Measurements from ENCODE around the gene ACOXL.

The ACOXL gene

DNA sequence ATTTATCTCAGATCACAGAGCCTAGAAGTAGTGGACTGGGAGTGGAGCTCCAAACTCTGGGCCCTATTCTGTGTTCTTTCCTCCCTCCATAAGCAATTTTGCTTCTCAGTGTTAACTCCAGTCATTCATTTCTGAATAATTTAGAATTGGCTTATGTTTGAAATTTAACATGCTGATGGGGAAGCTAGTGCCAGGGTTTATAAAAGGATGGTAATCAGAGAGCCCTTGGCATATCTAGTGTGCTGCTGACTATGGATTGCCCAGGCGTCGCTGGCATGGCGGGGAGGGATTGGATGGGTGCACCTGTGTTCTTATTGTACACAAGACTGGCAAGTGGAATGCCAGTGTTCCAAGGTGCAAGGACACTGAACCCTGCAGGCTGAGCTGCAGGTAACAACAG lies 177.1 kb downstream of the ACOXL start:
- no peak overlapping the region for H3K27ac Mint-ChIP-seq
- DNase-seq = no peak
- H3K27me3 Mint-ChIP-seq = peaks cover 49% of the 10 kb centered on the region
- H3K4me3 Mint-ChIP-seq = no peak overlapping the region
- H3K4me1 Mint-ChIP-seq (ENCODE audit: low read depth) = peaks cover 11% of the 10 kb centered on the region
- peaks cover 25% of the 10 kb centered on the region for H3K9me3 Mint-ChIP-seq
- no peaks in the 10 kb centered on the region for H3K36me3 Mint-ChIP-seq (ENCODE audit: low read depth)

DNA sequence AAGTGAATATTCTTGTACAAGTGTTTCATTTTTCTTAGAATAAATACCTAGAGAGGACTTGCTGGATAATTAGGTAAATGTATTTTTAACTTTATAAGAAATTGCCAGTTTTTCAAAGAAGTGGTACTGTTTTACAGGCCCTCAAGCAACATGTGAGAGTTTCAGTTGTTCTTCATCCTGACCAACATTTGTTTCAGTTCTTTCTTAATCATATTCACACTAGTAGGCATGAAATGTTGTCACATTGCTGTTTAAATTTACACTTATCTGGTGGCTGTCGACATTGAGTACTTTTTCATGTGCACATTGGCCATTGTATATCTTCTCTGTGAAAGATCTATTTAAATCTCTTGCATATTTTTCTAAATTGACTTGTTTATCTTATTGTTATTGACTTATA lies 178.1 kb downstream of the ACOXL start:
- Mint-ChIP-seq H3K4me3 (no peak overlapping the region), H3K36me3 (ENCODE audit: low read depth) (no peaks in the 10 kb centered on the region), H3K27me3 (peaks cover 46% of the 10 kb centered on the region), H3K9me3 (peaks cover 25% of the 10 kb centered on the region), H3K27ac (no peak overlapping the region), H3K4me1 (ENCODE audit: low read depth) (peaks cover 8% of the 10 kb centered on the region)
- no peak for DNase-seq

DNA sequence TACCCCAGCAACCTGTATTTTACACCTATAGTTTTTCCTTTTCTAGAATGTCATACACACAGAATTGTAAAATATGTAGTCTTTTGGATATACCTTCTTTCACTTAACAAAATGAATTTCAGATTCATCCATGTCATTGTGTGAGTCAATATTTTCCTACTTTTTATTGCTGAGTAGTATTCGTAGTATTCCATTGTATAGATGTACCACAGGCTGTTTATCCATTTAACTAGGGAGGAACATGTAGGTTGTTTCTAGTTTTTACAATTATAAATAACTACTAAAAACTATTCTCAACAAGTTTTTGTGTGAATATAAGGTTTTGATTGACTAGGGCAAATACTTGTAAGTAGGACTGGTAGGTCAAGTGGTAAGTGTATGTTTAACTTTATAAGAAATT lies 187.4 kb downstream of the ACOXL start:
- Mint-ChIP-seq H3K27ac (no peak overlapping the region), H3K4me1 (ENCODE audit: low read depth) (no peaks in the 10 kb centered on the region), H3K4me3 (no peak overlapping the region), H3K27me3 (peaks cover 32% of the 10 kb centered on the region), H3K36me3 (ENCODE audit: low read depth) (no peaks in the 10 kb centered on the region), H3K9me3 (peaks cover 9% of the 10 kb centered on the region)
- DNase-seq = no peak

DNA sequence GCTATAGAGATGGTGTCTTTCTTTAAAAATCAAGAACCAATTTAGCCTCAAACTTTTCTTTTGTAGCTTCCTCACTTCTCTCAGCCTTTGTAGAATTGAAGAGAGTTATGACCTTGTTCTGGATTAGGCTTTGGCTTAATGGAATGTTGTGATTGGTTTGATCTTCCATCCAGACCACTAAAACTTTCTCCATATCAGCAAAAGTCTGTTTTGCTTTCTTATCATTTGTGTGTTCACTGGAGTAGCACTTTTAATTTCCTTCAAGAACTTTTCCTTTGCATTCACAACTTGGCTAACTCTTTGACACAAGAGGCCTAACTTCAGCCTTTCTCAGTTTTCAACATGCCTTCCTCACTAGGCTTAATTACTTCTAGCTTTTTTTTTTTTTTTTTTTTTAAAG lies 193.1 kb downstream of the ACOXL start:
- no peak for DNase-seq
- H3K27ac Mint-ChIP-seq = no peak overlapping the region
- H3K4me3 Mint-ChIP-seq = no peak overlapping the region
- H3K27me3 Mint-ChIP-seq = peaks cover 4% of the 10 kb centered on the region
- no peaks in the 10 kb centered on the region for H3K36me3 Mint-ChIP-seq (ENCODE audit: low read depth)
- H3K4me1 Mint-ChIP-seq (ENCODE audit: low read depth) = peaks cover 5% of the 10 kb centered on the region
- H3K9me3 Mint-ChIP-seq = peaks cover 24% of the 10 kb centered on the region

DNA sequence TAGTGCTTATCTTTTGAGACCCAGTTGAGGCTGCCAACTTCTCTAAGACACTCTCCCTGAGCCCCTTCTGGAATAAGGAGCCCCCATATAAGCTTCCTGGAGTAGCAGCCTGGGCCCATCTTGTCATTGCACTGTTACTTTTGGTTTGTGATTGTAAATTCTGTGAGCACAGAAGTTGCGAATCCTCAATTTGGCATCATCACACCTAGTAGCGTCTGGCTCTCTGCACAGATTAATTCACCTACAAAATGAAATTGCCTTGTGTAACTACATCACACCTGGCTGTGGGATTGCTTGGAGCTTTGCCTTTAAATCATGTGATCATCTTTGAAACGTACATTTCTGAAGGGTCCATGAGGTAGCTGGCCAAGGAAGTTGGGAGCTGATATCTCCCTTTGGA lies 195.2 kb downstream of the ACOXL start:
- H3K9me3 Mint-ChIP-seq = peaks cover 31% of the 10 kb centered on the region
- no peak for DNase-seq
- H3K4me1 Mint-ChIP-seq (ENCODE audit: low read depth) = peaks cover 5% of the 10 kb centered on the region
- H3K36me3 Mint-ChIP-seq (ENCODE audit: low read depth) = no peaks in the 10 kb centered on the region
- H3K27ac Mint-ChIP-seq = no peak overlapping the region
- H3K4me3 Mint-ChIP-seq = no peak overlapping the region
- peaks cover 4% of the 10 kb centered on the region for H3K27me3 Mint-ChIP-seq

DNA sequence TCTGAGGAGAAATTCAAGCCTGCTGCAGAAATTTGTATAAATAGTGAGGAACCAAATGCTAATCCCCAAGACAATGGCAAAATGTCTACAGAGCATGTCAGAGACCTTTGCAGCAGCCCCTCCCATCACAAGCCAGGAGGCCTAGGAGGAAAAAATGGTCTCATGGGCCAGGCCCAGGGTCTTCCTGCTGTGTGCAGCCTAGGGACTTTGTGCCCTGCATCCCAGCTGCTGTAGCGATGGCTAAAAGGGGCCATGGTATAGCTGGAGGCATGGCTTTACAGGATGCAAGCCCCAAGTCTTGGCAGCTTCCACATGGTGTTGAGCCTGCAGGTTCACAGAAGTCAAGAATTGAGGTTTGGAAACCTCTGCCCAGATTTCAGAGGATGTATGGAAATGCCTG lies 197.2 kb downstream of the ACOXL start:
- Mint-ChIP-seq H3K27ac (no peak overlapping the region), H3K4me1 (ENCODE audit: low read depth) (peaks cover 5% of the 10 kb centered on the region), H3K27me3 (no peaks in the 10 kb centered on the region), H3K9me3 (peaks cover 31% of the 10 kb centered on the region), H3K36me3 (ENCODE audit: low read depth) (no peaks in the 10 kb centered on the region), H3K4me3 (no peak overlapping the region)
- DNase-seq = no peak

DNA sequence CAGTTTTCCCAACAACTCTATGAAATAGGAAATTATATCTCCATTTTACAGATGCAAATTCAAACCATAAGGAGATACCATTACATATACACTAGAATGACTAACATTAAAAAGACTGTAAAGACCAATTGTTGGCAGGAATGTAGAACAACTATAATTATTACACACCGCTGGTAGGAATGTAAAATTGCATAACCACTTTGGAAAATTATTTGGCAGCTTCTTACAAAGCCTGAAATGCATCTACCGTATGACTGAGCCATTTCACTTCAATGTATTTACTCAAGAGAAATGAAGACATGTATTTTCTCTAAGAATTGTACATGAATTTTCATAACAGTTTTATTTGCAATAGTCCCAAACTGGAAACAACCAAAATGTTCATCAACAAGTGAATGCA lies 199.3 kb downstream of the ACOXL start:
- H3K9me3 Mint-ChIP-seq = peaks cover 29% of the 10 kb centered on the region
- no peaks in the 10 kb centered on the region for H3K27me3 Mint-ChIP-seq
- DNase-seq = no peak

DNA sequence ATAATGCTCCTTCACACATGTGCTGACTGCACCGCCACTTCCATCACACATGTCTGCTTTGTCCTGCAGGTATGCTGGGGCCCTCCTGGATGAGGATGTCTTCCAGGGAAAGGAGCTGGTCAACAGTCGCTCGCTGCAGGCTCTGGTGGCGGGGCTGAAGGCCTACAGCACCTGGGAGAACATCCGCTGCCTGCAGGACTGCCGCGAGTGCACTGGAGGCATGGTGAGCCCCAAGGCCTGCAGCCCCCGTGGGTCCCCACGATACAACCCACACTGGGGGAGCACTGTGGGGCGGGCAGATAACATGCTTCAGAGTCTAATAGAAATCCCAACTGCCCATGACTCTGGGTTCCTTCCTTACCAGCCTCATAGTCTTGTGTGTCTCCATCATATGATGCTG lies 201.0 kb downstream of the ACOXL start:
- no peak for DNase-seq
- Mint-ChIP-seq H3K4me1 (ENCODE audit: low read depth) (no peaks in the 10 kb centered on the region), H3K27me3 (no peaks in the 10 kb centered on the region), H3K9me3 (peaks cover 26% of the 10 kb centered on the region), H3K36me3 (ENCODE audit: low read depth) (no peaks in the 10 kb centered on the region), H3K4me3 (no peak overlapping the region), H3K27ac (no peak overlapping the region)

More for the DNA sequence above, 199.3 kb downstream of the ACOXL start:
- H3K4me1 Mint-ChIP-seq (ENCODE audit: low read depth) = peaks cover 4% of the 10 kb centered on the region
- no peaks in the 10 kb centered on the region for H3K36me3 Mint-ChIP-seq (ENCODE audit: low read depth)
- H3K27ac Mint-ChIP-seq = no peak overlapping the region
- no peak overlapping the region for H3K4me3 Mint-ChIP-seq

DNA sequence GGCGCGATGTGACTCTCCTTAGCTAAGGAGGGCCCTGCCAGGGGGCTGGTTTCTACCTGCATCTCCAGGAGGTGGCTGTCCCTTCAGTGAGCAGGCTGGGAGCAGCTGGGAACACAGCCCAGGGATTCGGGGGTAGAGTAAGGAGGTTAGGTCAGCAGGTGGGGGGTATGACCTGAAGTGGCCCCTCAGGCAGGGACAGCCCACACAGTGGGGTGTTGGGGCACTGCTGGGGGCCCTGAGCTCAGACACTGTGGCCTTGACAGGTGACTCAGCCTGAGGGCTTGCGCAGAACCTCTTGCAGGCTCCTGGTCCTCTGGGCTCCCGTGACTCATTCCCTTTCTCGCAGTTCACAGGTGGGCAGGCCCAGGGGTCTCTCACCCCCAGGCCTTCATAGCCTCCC lies 202.6 kb downstream of the ACOXL start:
- H3K27me3 Mint-ChIP-seq = no peaks in the 10 kb centered on the region

DNA sequence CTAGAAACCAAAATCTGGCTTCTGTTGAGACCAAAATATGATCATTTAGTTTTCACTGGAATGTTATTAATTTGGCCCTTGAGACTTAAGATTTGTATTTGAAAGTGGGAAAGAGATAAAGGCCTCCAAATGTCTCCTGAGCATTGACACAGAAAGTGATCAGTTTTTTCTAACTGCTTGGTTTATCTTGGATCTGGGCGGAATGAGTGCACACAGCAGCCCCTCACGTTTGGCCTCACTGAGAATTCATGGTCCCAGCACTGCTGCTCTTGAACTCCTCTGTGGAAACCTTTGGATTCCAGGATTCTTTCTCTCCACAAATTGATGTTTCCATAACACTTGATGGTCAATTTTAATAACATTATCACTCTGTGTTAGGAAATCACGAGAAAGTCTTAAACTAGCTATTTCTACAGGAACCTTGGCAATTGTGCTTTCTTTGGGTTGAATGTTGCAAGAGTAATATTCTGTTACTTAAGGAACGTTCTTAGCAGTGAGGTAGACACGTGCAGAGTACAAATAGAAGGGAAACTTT lies 208.1 kb downstream of the ACOXL start:
- H3K4me1 Mint-ChIP-seq (ENCODE audit: low read depth) = no peaks in the 10 kb centered on the region
- H3K27ac Mint-ChIP-seq = no peak overlapping the region
- H3K9me3 Mint-ChIP-seq = no peaks in the 10 kb centered on the region
- no peak for DNase-seq
- no peaks in the 10 kb centered on the region for H3K27me3 Mint-ChIP-seq
- H3K36me3 Mint-ChIP-seq (ENCODE audit: low read depth) = no peaks in the 10 kb centered on the region
- H3K4me3 Mint-ChIP-seq = no peak overlapping the region

More for the DNA sequence above, 202.6 kb downstream of the ACOXL start:
- DNase-seq = no peak
- Mint-ChIP-seq H3K27ac (no peak overlapping the region), H3K36me3 (ENCODE audit: low read depth) (no peaks in the 10 kb centered on the region), H3K9me3 (peaks cover 12% of the 10 kb centered on the region), H3K4me1 (ENCODE audit: low read depth) (no peaks in the 10 kb centered on the region), H3K4me3 (no peak overlapping the region)

DNA sequence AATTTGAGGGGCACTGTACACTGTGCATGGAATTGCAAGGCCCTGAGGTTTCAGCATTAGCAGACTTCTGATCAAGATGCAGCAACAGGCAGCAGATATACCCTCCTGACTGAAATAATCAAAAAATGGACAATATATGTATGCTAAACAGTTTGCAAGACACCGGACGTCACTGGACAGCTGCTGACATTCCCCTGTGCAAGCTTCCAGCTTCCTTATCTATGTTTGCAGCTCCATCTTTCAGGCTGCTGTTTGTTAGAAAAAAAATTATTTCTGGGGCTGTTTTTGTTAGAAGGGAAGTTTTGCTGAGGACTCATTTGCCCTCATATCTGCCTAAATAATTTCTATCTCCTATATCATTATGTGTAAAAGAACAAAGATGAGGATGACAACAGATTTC lies 208.9 kb downstream of the ACOXL start:
- DNase-seq = no peak
- Mint-ChIP-seq H3K4me1 (ENCODE audit: low read depth) (no peaks in the 10 kb centered on the region), H3K27me3 (no peaks in the 10 kb centered on the region), H3K27ac (no peak overlapping the region), H3K4me3 (no peak overlapping the region), H3K9me3 (no peaks in the 10 kb centered on the region), H3K36me3 (ENCODE audit: low read depth) (no peaks in the 10 kb centered on the region)

DNA sequence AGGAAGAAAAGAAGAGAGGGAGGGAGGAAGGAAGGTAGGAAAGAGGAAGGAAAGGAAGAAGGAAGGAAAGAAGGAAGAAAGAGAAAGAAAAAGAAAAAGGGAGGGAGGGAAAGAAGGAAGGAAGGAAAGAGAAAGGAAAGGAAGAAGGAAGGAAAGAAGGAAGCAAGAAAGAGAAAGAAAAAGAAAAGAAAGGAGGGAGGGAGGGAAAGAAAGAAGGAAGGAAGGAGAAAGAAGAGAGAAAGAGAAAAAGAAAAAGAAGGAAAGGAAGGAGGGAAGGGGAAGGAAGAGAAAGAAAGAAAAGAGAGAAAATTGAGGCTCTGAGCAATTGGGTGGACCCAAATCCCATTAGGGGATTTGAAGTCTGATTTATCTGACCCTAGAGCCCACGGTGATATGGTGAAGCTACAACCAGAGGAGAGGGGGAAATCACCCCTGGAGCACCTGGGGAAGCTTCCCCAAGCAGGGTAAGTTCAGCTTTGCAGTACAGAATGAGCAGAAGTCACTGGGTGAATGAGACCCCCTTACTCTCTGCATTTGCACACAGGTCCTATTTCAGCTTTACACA lies 210.8 kb downstream of the ACOXL start:
- no peaks in the 10 kb centered on the region for H3K36me3 Mint-ChIP-seq (ENCODE audit: low read depth)
- no peaks in the 10 kb centered on the region for H3K4me1 Mint-ChIP-seq (ENCODE audit: low read depth)
- H3K4me3 Mint-ChIP-seq = no peak overlapping the region
- no peak for DNase-seq
- H3K27ac Mint-ChIP-seq = no peak overlapping the region
- no peaks in the 10 kb centered on the region for H3K9me3 Mint-ChIP-seq
- no peaks in the 10 kb centered on the region for H3K27me3 Mint-ChIP-seq

DNA sequence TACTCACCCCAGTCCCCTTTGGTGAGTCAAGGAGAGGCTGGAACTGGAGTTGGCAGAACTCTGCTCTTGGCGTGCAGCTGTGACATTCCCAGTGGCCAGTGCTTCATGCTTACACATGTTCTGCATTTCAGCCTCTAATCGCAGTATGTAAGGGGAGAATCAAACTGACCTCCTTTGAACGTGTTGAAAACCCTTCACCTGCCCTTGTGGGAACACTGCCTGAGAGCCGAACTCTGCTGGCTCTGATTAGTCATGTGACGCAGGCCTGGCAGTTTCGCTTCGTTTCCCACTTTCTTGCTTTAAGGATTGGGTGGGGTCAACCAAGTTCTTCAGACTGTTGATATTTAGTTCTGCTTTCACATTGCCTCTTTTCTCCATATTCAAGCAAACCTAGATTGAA lies 214.5 kb downstream of the ACOXL start:
- Mint-ChIP-seq H3K27me3 (peaks cover 2% of the 10 kb centered on the region), H3K27ac (no peak overlapping the region), H3K36me3 (ENCODE audit: low read depth) (no peaks in the 10 kb centered on the region), H3K9me3 (no peaks in the 10 kb centered on the region), H3K4me1 (ENCODE audit: low read depth) (no peaks in the 10 kb centered on the region), H3K4me3 (no peak overlapping the region)
- no peak for DNase-seq

DNA sequence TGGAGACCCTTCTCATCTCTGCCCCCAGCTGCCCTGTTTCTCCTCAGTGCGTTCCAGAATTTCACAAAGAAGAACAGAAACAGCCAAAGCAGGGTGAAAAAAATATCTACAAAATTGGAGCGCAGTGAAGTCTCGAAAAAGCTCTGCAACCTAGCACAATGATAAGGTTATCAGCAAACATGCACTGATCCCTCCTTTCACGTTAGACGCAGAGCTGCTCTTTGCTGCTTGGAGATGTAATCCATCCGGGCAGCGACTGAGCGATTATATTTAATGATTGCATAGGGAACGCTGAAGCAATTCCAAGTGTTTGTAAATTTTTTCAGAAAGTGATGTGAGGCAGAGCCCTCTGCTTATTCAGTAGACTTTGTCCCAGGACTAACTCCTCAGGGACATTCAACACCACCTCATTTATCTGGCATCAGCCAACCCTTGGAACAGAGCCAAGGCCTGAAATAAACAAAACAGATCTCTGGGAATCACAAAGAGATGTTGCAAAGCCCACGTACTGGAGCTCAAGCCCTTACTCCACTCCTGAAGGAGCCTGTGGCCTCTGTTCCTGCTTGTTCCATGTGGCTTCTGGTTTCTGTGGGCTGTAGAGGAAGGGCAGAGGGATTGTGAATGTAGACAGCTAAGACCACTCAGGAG lies 215.8 kb downstream of the ACOXL start:
- peaks cover 4% of the 10 kb centered on the region for H3K27me3 Mint-ChIP-seq
- no peak overlapping the region for H3K27ac Mint-ChIP-seq
- no peaks in the 10 kb centered on the region for H3K9me3 Mint-ChIP-seq
- no peaks in the 10 kb centered on the region for H3K4me1 Mint-ChIP-seq (ENCODE audit: low read depth)
- no peak for DNase-seq
- no peak overlapping the region for H3K4me3 Mint-ChIP-seq
- no peaks in the 10 kb centered on the region for H3K36me3 Mint-ChIP-seq (ENCODE audit: low read depth)

DNA sequence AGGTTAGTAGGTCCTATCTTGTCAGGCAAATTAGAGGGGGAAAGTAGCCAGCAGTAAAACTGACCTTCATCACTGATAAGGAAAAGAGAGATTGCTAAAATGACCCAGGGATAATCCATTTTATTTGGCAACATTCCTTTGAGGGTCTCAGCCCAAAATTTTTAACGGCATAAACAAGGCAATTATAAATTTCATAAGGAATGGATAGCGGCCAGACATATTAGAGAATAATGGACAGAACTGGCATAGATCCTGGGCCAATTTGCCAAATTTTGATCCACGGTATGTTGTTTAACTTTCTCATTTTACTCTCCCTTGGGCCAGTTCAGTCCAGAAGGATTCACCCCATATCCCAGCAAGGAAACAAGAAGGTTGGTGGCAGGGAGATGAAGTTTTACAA lies 217.9 kb downstream of the ACOXL start:
- DNase-seq = no peak
- Mint-ChIP-seq H3K27ac (no peak overlapping the region), H3K9me3 (no peaks in the 10 kb centered on the region), H3K36me3 (ENCODE audit: low read depth) (no peaks in the 10 kb centered on the region), H3K4me3 (no peak overlapping the region), H3K27me3 (peaks cover 7% of the 10 kb centered on the region), H3K4me1 (ENCODE audit: low read depth) (no peaks in the 10 kb centered on the region)

Measured in activated T-cell treated with anti-CD3 and anti-CD28 coated beads, Interleukin-2, amount 50 U/mL, for 24 hours (primary cell).